Measurements from ENCODE around the gene RNU1-4.

RNU1-4 gene

DNA sequence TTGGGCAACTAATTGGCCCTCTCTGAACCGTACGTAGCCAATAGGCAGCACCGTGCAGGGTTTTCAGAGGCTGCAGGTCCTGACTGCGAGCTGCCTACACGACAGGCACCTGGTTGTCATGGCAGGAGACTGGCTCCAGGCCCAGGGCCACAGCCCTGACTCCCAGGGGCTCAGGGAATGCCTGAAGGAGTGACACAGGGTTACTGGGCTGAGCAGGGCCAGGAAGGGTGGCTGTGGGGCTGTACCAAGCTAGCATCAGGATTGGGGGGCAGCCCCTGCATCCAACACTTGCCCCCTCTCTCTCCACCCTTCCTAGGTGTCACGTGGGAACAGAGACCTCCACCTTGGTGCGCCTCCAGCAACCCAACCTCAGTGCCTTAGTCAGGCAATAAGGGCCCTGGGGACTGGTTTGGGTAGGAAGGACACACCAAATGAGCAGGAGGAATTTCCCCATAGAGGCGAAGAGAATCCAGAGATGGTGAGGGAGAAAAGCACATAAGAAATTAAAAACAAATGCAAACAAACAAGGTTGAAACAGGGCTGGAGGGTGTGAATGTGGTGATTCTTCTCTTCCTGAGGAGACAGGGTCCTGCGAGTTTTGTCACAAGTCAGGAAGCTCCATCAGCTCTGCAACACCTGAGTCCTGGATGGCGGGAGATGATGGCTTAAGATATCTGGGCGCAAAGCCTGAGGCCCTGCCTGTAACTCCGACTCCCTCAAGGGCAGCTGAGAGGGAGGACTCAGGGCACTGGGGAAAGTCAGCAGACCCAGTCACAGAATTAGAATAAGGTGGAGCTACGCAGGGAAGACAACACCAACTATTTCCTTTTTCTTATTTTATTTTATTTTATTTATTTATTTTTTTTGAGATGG, 19.7 kb upstream of the RNU1-4 start:
- peak overlapping the region; percentile 23 for H2BK15ac ChIP-seq (ENCODE audit: low read length)
- H3K36me3 ChIP-seq (replicated peaks in 1 of 2; ENCODE audit: control insufficient read depth in 2 of 2, insufficient read depth in 2 of 2, low read length in 2 of 2) = no peaks in the 10 kb centered on the region
- H3K18ac ChIP-seq (ENCODE audit: low read length) = peak overlapping the region; percentile 33
- H3K4me1 ChIP-seq (ENCODE audit: control insufficient read depth in 2 of 2, insufficient read depth in 1 of 2, low read depth in 1 of 2, low read length in 2 of 2) = peaks cover 0 to 5% of the 10 kb centered on the region in 2 donors
- no peak for DNase-seq (ENCODE audit: low spot score)
- no peak overlapping the region for H3K27ac ChIP-seq (replicated peaks; ENCODE audit: low read length)
- no peak overlapping the region for H3K9ac ChIP-seq (ENCODE audit: low read depth, low read length, poor library complexity)
- H3K14ac ChIP-seq (ENCODE audit: low read length) = peak overlapping the region; percentile 49
- peak overlapping the region; percentile 37 for H2BK120ac ChIP-seq (ENCODE audit: low read depth, low read length)
- H2AK5ac ChIP-seq (ENCODE audit: low read depth, low read length) = peak overlapping the region; percentile 100
- no peak overlapping the region for H3K4me2 ChIP-seq (ENCODE audit: insufficient read depth, low read length, poor library complexity, severe bottlenecking)
- peak overlapping the region; percentile 13 for H2BK5ac ChIP-seq (ENCODE audit: low read length)
- peak overlapping the region in 1 of 2 donors; percentile 1 for H3K4me3 ChIP-seq (ENCODE audit: low read length in 2 of 2)
- no peak overlapping the region for H3K4ac ChIP-seq (ENCODE audit: low read length)
- peak overlapping the region; percentile 36 for H2BK12ac ChIP-seq (ENCODE audit: low read length)
- no peaks in the 10 kb centered on the region for H3K79me1 ChIP-seq (ENCODE audit: low read depth, low read length)
- peak overlapping the region; percentile 1 for H3K23ac ChIP-seq (ENCODE audit: low read depth, low read length, poor library complexity)
- H4K91ac ChIP-seq (ENCODE audit: low read depth, low read length, poor library complexity) = no peak overlapping the region
- WGBS, 2 donors (ENCODE audit: extremely low coverage in 2 of 2, insufficient read length in 2 of 2, insufficient replicate concordance in 1 of 2) = no CpG with 5 or more reads among the region's 13 CpGs
- H2AFZ ChIP-seq (ENCODE audit: low read length) = no peak overlapping the region
- H3K27me3 ChIP-seq (ENCODE audit: control insufficient read depth in 3 of 3, insufficient read depth in 3 of 3, low read depth in 1 of 3, low read length in 3 of 3) = peaks cover 0 to 24% (median 0%) of the 10 kb centered on the region in 3 experiments
- no peak overlapping the region for H4K8ac ChIP-seq (ENCODE audit: low read depth, low read length)
- no peaks in the 10 kb centered on the region for H3K9me3 ChIP-seq (replicated peaks in 1 of 2; ENCODE audit: control insufficient read depth in 2 of 2, insufficient read depth in 1 of 2, low read depth in 1 of 2, low read length in 2 of 2)

- no peak overlapping the region for H3K4ac ChIP-seq (ENCODE audit: low read length)
- H3K9me3 ChIP-seq (replicated peaks in 1 of 2; ENCODE audit: control insufficient read depth in 2 of 2, insufficient read depth in 1 of 2, low read depth in 1 of 2, low read length in 2 of 2) = no peaks in the 10 kb centered on the region
- H2AFZ ChIP-seq (ENCODE audit: low read length) = no peak overlapping the region
- H3K9ac ChIP-seq (ENCODE audit: low read depth, low read length, poor library complexity) = no peak overlapping the region
- no CpG with 5 or more reads among the region's 11 CpGs for WGBS, 2 donors (ENCODE audit: extremely low coverage in 2 of 2, insufficient read length in 2 of 2, insufficient replicate concordance in 1 of 2)
- no peak overlapping the region for H2BK120ac ChIP-seq (ENCODE audit: low read depth, low read length)
- H4K8ac ChIP-seq (ENCODE audit: low read depth, low read length) = no peak overlapping the region
- H2BK15ac ChIP-seq (ENCODE audit: low read length) = no peak overlapping the region
- no peak overlapping the region for H2AK5ac ChIP-seq (ENCODE audit: low read depth, low read length)
- H3K4me2 ChIP-seq (ENCODE audit: insufficient read depth, low read length, poor library complexity, severe bottlenecking) = no peak overlapping the region
- no peak overlapping the region for H3K27ac ChIP-seq (replicated peaks; ENCODE audit: low read length)
- H2BK5ac ChIP-seq (ENCODE audit: low read length) = no peak overlapping the region
- DNase-seq (ENCODE audit: low spot score) = no peak
- peaks cover 0 to 23% (median 0%) of the 10 kb centered on the region in 3 experiments for H3K27me3 ChIP-seq (ENCODE audit: control insufficient read depth in 3 of 3, insufficient read depth in 3 of 3, low read depth in 1 of 3, low read length in 3 of 3)
- H3K79me1 ChIP-seq (ENCODE audit: low read depth, low read length) = no peaks in the 10 kb centered on the region
- H2BK12ac ChIP-seq (ENCODE audit: low read length) = no peak overlapping the region
- no peak overlapping the region for H3K23ac ChIP-seq (ENCODE audit: low read depth, low read length, poor library complexity)
- no peak overlapping the region for H4K91ac ChIP-seq (ENCODE audit: low read depth, low read length, poor library complexity)
- H3K18ac ChIP-seq (ENCODE audit: low read length) = no peak overlapping the region
- no peak overlapping the region for H3K14ac ChIP-seq (ENCODE audit: low read length)
- H3K36me3 ChIP-seq (replicated peaks in 1 of 2; ENCODE audit: control insufficient read depth in 2 of 2, insufficient read depth in 2 of 2, low read length in 2 of 2) = no peaks in the 10 kb centered on the region
- peaks cover 0 to 5% of the 10 kb centered on the region in 2 donors for H3K4me1 ChIP-seq (ENCODE audit: control insufficient read depth in 2 of 2, insufficient read depth in 1 of 2, low read depth in 1 of 2, low read length in 2 of 2)
- no peak overlapping the region for H3K4me3 ChIP-seq (ENCODE audit: low read length in 2 of 2)
These were observed 18.3 kb upstream of the RNU1-4 start for GRCh38 chr1:16721871-16722641.

DNA sequence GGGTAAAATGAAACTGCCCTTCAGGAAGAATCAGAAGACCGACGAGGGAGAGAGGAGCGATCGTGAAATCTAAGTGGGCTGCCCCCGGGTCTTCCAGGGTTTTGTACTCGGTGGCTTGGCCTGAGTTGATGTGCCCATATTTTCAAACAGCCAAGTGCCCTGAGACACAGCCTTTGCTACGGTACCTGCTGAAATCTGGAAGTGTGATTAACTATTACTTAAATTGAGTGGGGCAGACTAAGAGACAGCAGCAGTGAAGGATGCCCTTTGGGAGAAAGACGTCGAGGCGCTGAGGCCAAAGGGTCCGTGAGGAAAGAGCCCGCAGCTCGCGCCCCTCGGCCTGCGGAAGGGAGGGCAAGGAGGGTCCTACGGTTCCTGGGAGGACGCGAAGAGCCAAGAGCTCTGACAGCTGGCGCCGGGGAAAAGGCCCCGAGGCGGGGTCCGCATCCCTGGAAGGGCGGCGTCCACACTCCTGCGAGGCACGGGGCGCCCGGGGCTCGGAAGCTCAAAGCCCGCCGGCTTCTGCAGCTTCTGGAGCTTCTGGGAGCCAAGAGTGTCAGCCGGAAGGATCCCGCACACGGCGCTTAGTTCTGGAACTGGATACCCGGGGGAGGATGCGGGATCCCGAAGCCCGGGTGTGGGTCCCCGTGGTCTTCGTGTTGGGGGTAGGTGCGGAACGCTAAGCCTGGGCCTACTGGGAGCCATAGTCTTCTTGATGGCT, 15.4 kb upstream of the RNU1-4 start:
- Histone ChIP-seq H2BK15ac (ENCODE audit: low read length) (peak overlapping the region; percentile 32), H3K14ac (ENCODE audit: low read length) (peak overlapping the region; percentile 77), H3K4me1 (ENCODE audit: control insufficient read depth in 2 of 2, insufficient read depth in 1 of 2, low read depth in 1 of 2, low read length in 2 of 2) (no peaks in the 10 kb centered on the region)

More for the DNA sequence above, 15.4 kb upstream of the RNU1-4 start:
- no peak overlapping the region for H3K27ac ChIP-seq (replicated peaks; ENCODE audit: low read length)
- H3K4me2 ChIP-seq (ENCODE audit: insufficient read depth, low read length, poor library complexity, severe bottlenecking) = no peak overlapping the region
- no peak for DNase-seq (ENCODE audit: low spot score)
- peak overlapping the region; percentile 39 for H3K18ac ChIP-seq (ENCODE audit: low read length)
- H3K36me3 ChIP-seq (replicated peaks in 1 of 2; ENCODE audit: control insufficient read depth in 2 of 2, insufficient read depth in 2 of 2, low read length in 2 of 2) = no peaks in the 10 kb centered on the region
- H2BK5ac ChIP-seq (ENCODE audit: low read length) = peak overlapping the region; percentile 20
- peak overlapping the region; percentile 49 for H3K23ac ChIP-seq (ENCODE audit: low read depth, low read length, poor library complexity)
- H2BK120ac ChIP-seq (ENCODE audit: low read depth, low read length) = peak overlapping the region; percentile 13
- peak overlapping the region; percentile 52 for H2BK12ac ChIP-seq (ENCODE audit: low read length)
- no peak overlapping the region for H4K91ac ChIP-seq (ENCODE audit: low read depth, low read length, poor library complexity)
- peaks cover 0 to 20% (median 2%) of the 10 kb centered on the region in 3 experiments for H3K27me3 ChIP-seq (ENCODE audit: control insufficient read depth in 3 of 3, insufficient read depth in 3 of 3, low read depth in 1 of 3, low read length in 3 of 3)
- no peak overlapping the region for H3K4me3 ChIP-seq (ENCODE audit: low read length in 2 of 2)
- no CpG with 5 or more reads among the region's 45 CpGs for WGBS, 2 donors (ENCODE audit: extremely low coverage in 2 of 2, insufficient read length in 2 of 2, insufficient replicate concordance in 1 of 2)
- no peak overlapping the region for H3K4ac ChIP-seq (ENCODE audit: low read length)
- no peak overlapping the region for H4K8ac ChIP-seq (ENCODE audit: low read depth, low read length)
- peak overlapping the region; percentile 54 for H2AK5ac ChIP-seq (ENCODE audit: low read depth, low read length)
- H3K9me3 ChIP-seq (replicated peaks in 1 of 2; ENCODE audit: control insufficient read depth in 2 of 2, insufficient read depth in 1 of 2, low read depth in 1 of 2, low read length in 2 of 2) = peaks cover 1 to 8% of the 10 kb centered on the region in 2 donors
- no peak overlapping the region for H2AFZ ChIP-seq (ENCODE audit: low read length)
- H3K79me1 ChIP-seq (ENCODE audit: low read depth, low read length) = peaks cover 2% of the 10 kb centered on the region
- H3K9ac ChIP-seq (ENCODE audit: low read depth, low read length, poor library complexity) = no peak overlapping the region

Measured in neuronal stem cell (in vitro differentiated cells).